ENCODE results near the gene HIPK3. TPM values are rescaled to one million over a fixed set of nuclear protein-coding genes. Genes with fewer than 3 reads are reported as not detected.
A peak's percentile ranks its signal among the peaks of the same experiment; 100 is the strongest.
"Not testable (repeated sequence)": the region's sequence is repeated elsewhere in the genome, so short reads cannot be mapped to it uniquely, and the experiment has no call there.

HIPK3 gene
- total and polyA plus RNA-seq, 2 donors (not counting 3 experiments of a cell fraction or from before 2014, with no cell fraction given), result 13.3 to 36.1 TPM

DNA sequence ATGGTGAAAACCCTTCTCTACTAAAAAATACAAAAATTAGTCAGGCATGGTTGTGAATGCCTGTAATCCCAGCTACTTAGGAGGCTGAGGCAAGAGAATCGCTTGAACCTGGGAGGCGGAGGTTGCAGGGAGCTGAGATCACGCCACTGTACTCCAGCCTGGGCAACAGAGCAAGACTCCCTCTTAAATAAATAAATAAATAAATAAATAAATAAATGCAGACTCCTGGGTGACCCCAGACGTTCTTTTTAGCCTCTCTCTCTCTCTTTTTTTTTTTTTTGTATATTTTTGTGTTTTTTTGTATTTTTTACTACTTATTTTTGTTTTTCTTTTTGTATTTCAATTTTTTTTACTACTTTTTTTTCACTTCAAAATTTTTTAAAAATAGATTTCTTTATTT is 111.3 kb downstream of the HIPK3 start:
- dilution Hi-C loops (cut with MboI; ENCODE audit: extremely low pct_ligation_motif_present, low sequenced_read_pairs); intact Hi-C loops (cut with micrococcal nuclease); H3K36me3 ChIP-seq (ENCODE audit: control insufficient read depth in 2 of 2, extremely low read depth in 1 of 2, insufficient read depth in 2 of 2, low read length in 2 of 2); H3K27me3 ChIP-seq (ENCODE audit: control insufficient read depth in 2 of 2, insufficient read depth in 2 of 2, low read length in 2 of 2); DNase-seq (ENCODE audit: low read depth, low spot score); BruUV-seq (replicated peaks); H2AFZ ChIP-seq (ENCODE audit: low read depth, low read length); H3K9me3 ChIP-seq (replicated peaks; ENCODE audit: control insufficient read depth, insufficient read depth, low read length); H3K27ac ChIP-seq (ENCODE audit: insufficient read depth, low read depth, low read length); H3K9ac ChIP-seq (replicated peaks; ENCODE audit: extremely low read depth, insufficient read depth, low read length); H4K20me1 ChIP-seq (replicated peaks; ENCODE audit: control insufficient read depth, extremely low read depth, insufficient read depth, low read length); H3K4me3 ChIP-seq (replicated peaks in 1 of 3; ENCODE audit: insufficient read depth in 1 of 3, low read depth in 1 of 3, low read length in 3 of 3); H3K9me1 ChIP-seq (replicated peaks; ENCODE audit: control insufficient read depth, extremely low read depth, insufficient read depth, low read length); H3K4me2 ChIP-seq (ENCODE audit: insufficient read depth, low read length); FAIRE-seq; H3K79me2 ChIP-seq (ENCODE audit: control insufficient read depth, insufficient read depth, low read length); POLR2A ChIA-PET: not testable (repeated sequence)
- CTCF ChIA-PET, result interaction anchor here (1.0 to 1.5 kb wide), 2 partner anchors 9 to 15 kb away, joined by 3 read pairs; no protein-coding TSS in a partner anchor
- H3K4me1 ChIP-seq (ENCODE audit: control insufficient read depth, extremely low read depth, insufficient read depth, low read length), result peaks cover 44% of the 10 kb centered on the region

DNA sequence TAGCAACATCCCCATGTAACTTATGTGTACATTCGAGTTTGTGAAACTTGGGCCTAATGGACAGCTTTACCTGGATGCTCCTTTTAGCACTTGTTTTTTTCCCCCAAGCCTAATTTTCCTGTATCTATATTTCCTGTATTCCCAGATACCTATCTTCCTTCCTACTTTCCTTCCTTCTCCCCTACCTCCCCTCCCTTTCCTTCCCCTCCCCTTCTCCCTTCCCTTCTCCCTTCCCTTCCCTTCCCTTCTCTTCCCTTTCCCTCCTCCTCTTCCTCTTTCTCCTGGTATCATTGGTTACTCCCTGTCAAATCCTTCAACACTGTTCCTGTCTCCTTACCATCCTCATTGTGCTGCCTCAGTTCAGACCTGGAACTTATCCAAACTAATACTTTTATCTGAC is 111.8 kb downstream of the HIPK3 start:
- no peaks in the 10 kb centered on the region for H3K36me3 ChIP-seq (ENCODE audit: control insufficient read depth in 2 of 2, extremely low read depth in 1 of 2, insufficient read depth in 2 of 2, low read length in 2 of 2)
- no peaks in the 10 kb centered on the region for H3K9me1 ChIP-seq (replicated peaks; ENCODE audit: control insufficient read depth, extremely low read depth, insufficient read depth, low read length)
- dilution Hi-C loops (cut with MboI; ENCODE audit: extremely low pct_ligation_motif_present, low sequenced_read_pairs) (no loop called here), intact Hi-C loops (cut with micrococcal nuclease) (no loop called here)
- H4K20me1 ChIP-seq (replicated peaks; ENCODE audit: control insufficient read depth, extremely low read depth, insufficient read depth, low read length), result no peaks in the 10 kb centered on the region
- H3K4me2 ChIP-seq (ENCODE audit: insufficient read depth, low read length), result no peak overlapping the region
- TF ChIP-seq GATA2 (IDR thresholded peaks at IDR 0.05; ENCODE audit: insufficient read depth, insufficient read length, low read depth, low read length) (peak; percentile 10), POLR2AphosphoS5 (IDR thresholded peaks at IDR 0.05; ENCODE audit: insufficient read depth, low read depth, low read length) (no peak)
- TF ChIP-seq, protein P1, sequence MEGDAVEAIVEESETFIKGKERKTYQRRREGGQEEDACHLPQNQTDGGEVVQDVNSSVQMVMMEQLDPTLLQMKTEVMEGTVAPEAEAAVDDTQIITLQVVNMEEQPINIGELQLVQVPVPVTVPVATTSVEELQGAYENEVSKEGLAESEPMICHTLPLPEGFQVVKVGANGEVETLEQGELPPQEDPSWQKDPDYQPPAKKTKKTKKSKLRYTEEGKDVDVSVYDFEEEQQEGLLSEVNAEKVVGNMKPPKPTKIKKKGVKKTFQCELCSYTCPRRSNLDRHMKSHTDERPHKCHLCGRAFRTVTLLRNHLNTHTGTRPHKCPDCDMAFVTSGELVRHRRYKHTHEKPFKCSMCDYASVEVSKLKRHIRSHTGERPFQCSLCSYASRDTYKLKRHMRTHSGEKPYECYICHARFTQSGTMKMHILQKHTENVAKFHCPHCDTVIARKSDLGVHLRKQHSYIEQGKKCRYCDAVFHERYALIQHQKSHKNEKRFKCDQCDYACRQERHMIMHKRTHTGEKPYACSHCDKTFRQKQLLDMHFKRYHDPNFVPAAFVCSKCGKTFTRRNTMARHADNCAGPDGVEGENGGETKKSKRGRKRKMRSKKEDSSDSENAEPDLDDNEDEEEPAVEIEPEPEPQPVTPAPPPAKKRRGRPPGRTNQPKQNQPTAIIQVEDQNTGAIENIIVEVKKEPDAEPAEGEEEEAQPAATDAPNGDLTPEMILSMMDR (IDR thresholded peaks at IDR 0.05; ENCODE audit: extremely low read depth in 1 of 2, insufficient read depth in 1 of 2, low read depth in 1 of 2, low read length in 2 of 2), result no peak
- no TSS peak for BruUV-seq (replicated peaks)
- no peaks in the 10 kb centered on the region for H3K9me3 ChIP-seq (replicated peaks; ENCODE audit: control insufficient read depth, insufficient read depth, low read length)
- no peak overlapping the region for H3K9ac ChIP-seq (replicated peaks; ENCODE audit: extremely low read depth, insufficient read depth, low read length)
- H3K27me3 ChIP-seq (ENCODE audit: control insufficient read depth in 2 of 2, insufficient read depth in 2 of 2, low read length in 2 of 2), result no peaks in the 10 kb centered on the region
- no peak overlapping the region for H3K27ac ChIP-seq (ENCODE audit: insufficient read depth, low read depth, low read length)
- H3K4me1 ChIP-seq (ENCODE audit: control insufficient read depth, extremely low read depth, insufficient read depth, low read length), result peaks cover 47% of the 10 kb centered on the region
- no peaks in the 10 kb centered on the region for H3K79me2 ChIP-seq (ENCODE audit: control insufficient read depth, insufficient read depth, low read length)
- peak; percentile 16 for DNase-seq (ENCODE audit: low read depth, low spot score)
- no peak overlapping the region for H3K4me3 ChIP-seq (replicated peaks in 1 of 3; ENCODE audit: insufficient read depth in 1 of 3, low read depth in 1 of 3, low read length in 3 of 3)
- CTCF ChIA-PET, result interaction anchor here (1.0 to 1.5 kb wide), 2 partner anchors 9 to 14 kb away, joined by 3 read pairs; no protein-coding TSS in a partner anchor
- peak overlapping the region; percentile 63 for H2AFZ ChIP-seq (ENCODE audit: low read depth, low read length)
- no peak for FAIRE-seq
- POLR2A ChIA-PET, result no interaction called here
